Neuronal stem cell (in vitro differentiated cells): Measurements from ENCODE around the gene COPZ2.

Experiments
- DNase-seq: peaks from one replicate; pipeline ENCODE4 v3.0.0-alpha.2; 2013; ENCODE audit warnings: low spot score
- H2AFZ ChIP-seq: one replicate; pipeline ENCODE4 v1.6.1; 2013; ENCODE audit warnings: mild to moderate bottlenecking, low read length, inconsistent platforms
- H2AK5ac ChIP-seq: 2 replicates; pipeline ENCODE4 v1.6.1; 2013; ENCODE audit warnings: low read depth, mild to moderate bottlenecking, inconsistent platforms, low read length, moderate library complexity, mixed read lengths
- H2BK120ac ChIP-seq: 2 replicates; pipeline ENCODE4 v1.6.1; 2013; ENCODE audit warnings: low read depth, mild to moderate bottlenecking, inconsistent platforms, low read length, moderate library complexity, mixed read lengths
- H2BK12ac ChIP-seq: one replicate; pipeline ENCODE4 v1.6.1; 2013; ENCODE audit warnings: low read length, inconsistent platforms
- H2BK15ac ChIP-seq: 2 replicates; pipeline ENCODE4 v1.6.1; 2013; ENCODE audit warnings: mild to moderate bottlenecking, low read length, inconsistent platforms, mixed read lengths
- H2BK5ac ChIP-seq: one replicate; pipeline ENCODE4 v1.6.1; 2013; ENCODE audit warnings: inconsistent platforms, mild to moderate bottlenecking, low read length, moderate library complexity
- H3K14ac ChIP-seq: one replicate; pipeline ENCODE4 v1.6.1; 2013; ENCODE audit warnings: low read length, inconsistent platforms
- H3K18ac ChIP-seq: 2 replicates; pipeline ENCODE4 v1.6.1; 2013; ENCODE audit warnings: low read length, inconsistent platforms
- H3K23ac ChIP-seq: 2 replicates; pipeline ENCODE4 v1.6.1; 2013; ENCODE audit warnings: low read depth, mild to moderate bottlenecking, mixed read lengths, low read length, inconsistent platforms; ENCODE audit not compliant: poor library complexity
- H3K27ac ChIP-seq: replicated peaks from 3 replicates; pipeline ENCODE4 v1.5.1; 2013; ENCODE audit warnings: low read length, inconsistent platforms
- H3K27me3 ChIP-seq, 3 experiments: 2 replicates each; pipeline ENCODE4 v1.6.1; 2013; ENCODE audit warnings: low read length in 3 of 3, mild to moderate bottlenecking in 2 of 3, inconsistent platforms in 1 of 3, low read depth in 1 of 3, mixed read lengths in 1 of 3, moderate library complexity in 1 of 3; ENCODE audit not compliant: control insufficient read depth in 3 of 3, insufficient read depth in 3 of 3
- H3K36me3 ChIP-seq, 2 donors: replicated peaks in 1 of 2; 2 replicates each; pipeline ENCODE4 v1.6.1; 2013; ENCODE audit warnings: low read length in 2 of 2; ENCODE audit not compliant: control insufficient read depth in 2 of 2, insufficient read depth in 2 of 2
- H3K4ac ChIP-seq: 2 replicates; pipeline ENCODE4 v1.6.1; 2013; ENCODE audit warnings: inconsistent platforms, mild to moderate bottlenecking, low read length, moderate library complexity
- H3K4me1 ChIP-seq, 2 donors: 1 replicate in 1 of 2; 2 replicates in 1 of 2; pipeline ENCODE4 v1.6.1; 2013; ENCODE audit warnings: low read length in 2 of 2, low read depth in 1 of 2; ENCODE audit not compliant: control insufficient read depth in 2 of 2, insufficient read depth in 1 of 2
- H3K4me2 ChIP-seq: one replicate; pipeline ENCODE4 v1.6.1; 2013; ENCODE audit warnings: mild to moderate bottlenecking, low read length, inconsistent platforms; ENCODE audit not compliant: insufficient read depth, poor library complexity, severe bottlenecking
- H3K4me3 ChIP-seq, 2 donors: 2 replicates each; pipeline ENCODE4 v1.5.1; 2013; ENCODE audit warnings: low read length in 2 of 2, mild to moderate bottlenecking in 2 of 2, inconsistent platforms in 1 of 2, moderate library complexity in 1 of 2
- H3K79me1 ChIP-seq: one replicate; pipeline ENCODE4 v1.6.1; 2013; ENCODE audit warnings: low read depth, mild to moderate bottlenecking, inconsistent platforms, low read length, moderate library complexity
- H3K9ac ChIP-seq: one replicate; pipeline ENCODE4 v1.6.1; 2013; ENCODE audit warnings: mild to moderate bottlenecking, low read depth, low read length, inconsistent platforms; ENCODE audit not compliant: poor library complexity
- H3K9me3 ChIP-seq, 2 donors: replicated peaks in 1 of 2; 2 replicates each; pipeline versions ENCODE3 to v1.6.1; 2013; ENCODE audit warnings: low read length in 2 of 2, mild to moderate bottlenecking in 2 of 2, inconsistent platforms in 1 of 2, low read depth in 1 of 2, mixed read lengths in 1 of 2, moderate library complexity in 1 of 2; ENCODE audit not compliant: control insufficient read depth in 2 of 2, insufficient read depth in 1 of 2
- H4K8ac ChIP-seq: one replicate; pipeline ENCODE4 v1.6.1; 2013; ENCODE audit warnings: low read depth, mild to moderate bottlenecking, inconsistent platforms, low read length, moderate library complexity
- H4K91ac ChIP-seq: one replicate; pipeline ENCODE4 v1.6.1; 2013; ENCODE audit warnings: low read length, low read depth, mild to moderate bottlenecking, inconsistent platforms; ENCODE audit not compliant: poor library complexity
- WGBS, 2 donors: extraction: QIAGEN DNeasy Blood & Tissue Kit; methylation state at CpG; one replicate each; pipeline ENCODE4 v1.1.7; 2013; ENCODE audit warnings: missing lambda C conversion rate in 2 of 2, mixed read lengths in 1 of 2; ENCODE audit not compliant: insufficient read length in 2 of 2, insufficient replicate concordance in 1 of 2; ENCODE audit errors: extremely low coverage in 2 of 2; 5-methylcytosine and 5-hydroxymethylcytosine counted together

Gene COPZ2

GRCh38 chr17:48066656-48067055, 29.1 kb upstream of the COPZ2 start:
- no peaks in the 10 kb centered on the region for H3K79me1 ChIP-seq
- no peak overlapping the region for H4K91ac ChIP-seq
- no peak overlapping the region for H3K27ac ChIP-seq
- H3K23ac ChIP-seq, result no peak overlapping the region
- H3K36me3 ChIP-seq, result peaks cover 40 to 91% of the 10 kb centered on the region in 2 donors
- H3K27me3 ChIP-seq, result no peaks in the 10 kb centered on the region
- H3K4me1 ChIP-seq, result no peaks in the 10 kb centered on the region
- H3K18ac ChIP-seq, result no peak overlapping the region
- H2BK15ac ChIP-seq, result no peak overlapping the region
- H3K14ac ChIP-seq, result no peak overlapping the region
- no peak overlapping the region for H3K4me2 ChIP-seq
- no peak overlapping the region for H2AFZ ChIP-seq
- no peak overlapping the region for H2BK12ac ChIP-seq
- no peak overlapping the region for H4K8ac ChIP-seq
- no CpG with 5 or more reads among the region's 1 CpG for WGBS, 2 donors
- H3K9me3 ChIP-seq, result no peaks in the 10 kb centered on the region
- no peak overlapping the region for H3K9ac ChIP-seq
- H3K4me3 ChIP-seq, result no peak overlapping the region
- no peak overlapping the region for H2BK120ac ChIP-seq
- H3K4ac ChIP-seq, result no peak overlapping the region
- H2AK5ac ChIP-seq, result no peak overlapping the region
- no peak overlapping the region for H2BK5ac ChIP-seq
- DNase-seq, result no peak

- Histone ChIP-seq H2BK120ac (no peak overlapping the region), H2AFZ (no peak overlapping the region), H3K27ac (no peak overlapping the region), H3K79me1 (no peaks in the 10 kb centered on the region), H3K27me3 (no peaks in the 10 kb centered on the region), H3K23ac (no peak overlapping the region), H2BK12ac (no peak overlapping the region), H4K91ac (no peak overlapping the region), H3K4me3 (no peak overlapping the region), H3K18ac (no peak overlapping the region), H4K8ac (no peak overlapping the region), H3K36me3 (peaks cover 38 to 91% of the 10 kb centered on the region in 2 donors), H3K14ac (no peak overlapping the region), H2BK15ac (no peak overlapping the region), H3K4me1 (no peaks in the 10 kb centered on the region), H3K9me3 (no peaks in the 10 kb centered on the region), H3K4me2 (no peak overlapping the region), H3K4ac (no peak overlapping the region), H2AK5ac (no peak overlapping the region), H2BK5ac (no peak overlapping the region), H3K9ac (no peak overlapping the region)
- WGBS, 2 donors, result no CpG with 5 or more reads among the region's 1 CpG
- no peak for DNase-seq
Measured at GRCh38 chr17:48066192-48066591, 28.6 kb upstream of the COPZ2 start.

DNA sequence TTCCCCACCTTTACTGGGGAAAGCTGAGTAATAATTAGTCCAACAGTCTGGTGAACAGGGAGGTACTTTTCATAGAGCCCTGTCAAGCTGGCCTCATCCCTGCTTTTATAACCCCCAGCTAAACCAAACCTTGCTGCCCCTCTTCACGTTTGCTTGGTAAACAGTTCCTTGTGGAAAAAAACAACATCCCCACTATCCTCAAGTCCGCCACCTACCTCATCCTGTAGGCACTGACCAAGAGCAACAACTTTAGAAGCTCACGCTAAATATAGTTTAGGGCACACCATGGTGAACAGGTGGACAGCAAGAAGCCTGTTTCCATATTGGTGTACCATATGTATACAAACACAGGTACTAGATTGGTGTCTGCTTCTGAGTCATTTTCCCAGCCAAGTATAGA, 27.0 kb upstream of the COPZ2 start:
- Histone ChIP-seq H2AFZ (no peak overlapping the region), H3K4me3 (no peak overlapping the region), H3K4me1 (no peaks in the 10 kb centered on the region), H4K91ac (no peak overlapping the region), H2BK5ac (no peak overlapping the region), H3K27ac (no peak overlapping the region), H3K4ac (no peak overlapping the region), H2BK15ac (no peak overlapping the region), H2AK5ac (no peak overlapping the region), H3K18ac (no peak overlapping the region), H3K4me2 (no peak overlapping the region), H3K36me3 (peaks cover 40 to 89% of the 10 kb centered on the region in 2 donors), H4K8ac (no peak overlapping the region), H3K23ac (no peak overlapping the region), H2BK120ac (no peak overlapping the region), H2BK12ac (no peak overlapping the region), H3K27me3 (no peaks in the 10 kb centered on the region), H3K9me3 (no peaks in the 10 kb centered on the region), H3K79me1 (no peaks in the 10 kb centered on the region), H3K9ac (no peak overlapping the region), H3K14ac (no peak overlapping the region)
- no peak for DNase-seq
- WGBS, 2 donors, result no CpG with 5 or more reads among the region's 3 CpGs

DNA sequence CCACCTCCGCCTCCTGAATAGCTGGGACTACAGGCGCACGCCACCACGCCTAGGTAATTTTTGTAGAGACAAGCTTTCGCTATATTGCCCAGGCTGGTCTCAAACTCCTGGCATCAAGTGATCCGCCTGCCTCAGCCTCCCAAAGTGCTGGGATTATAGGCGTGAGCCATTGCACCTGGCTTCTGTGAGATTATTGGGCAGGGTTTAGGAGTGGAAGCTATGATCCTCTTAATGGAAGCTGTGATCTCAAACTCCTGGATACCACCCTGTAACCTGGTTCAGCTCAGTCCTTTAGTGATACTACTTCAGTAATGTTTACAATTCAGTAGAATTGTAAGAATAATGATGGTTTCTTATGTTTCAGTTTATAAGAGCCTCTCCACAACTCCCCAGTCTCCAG, 24.7 kb upstream of the COPZ2 start:
- no peak overlapping the region for H3K23ac ChIP-seq
- H3K4me1 ChIP-seq, result no peaks in the 10 kb centered on the region
- H2BK12ac ChIP-seq, result no peak overlapping the region

More for the DNA sequence above, 24.7 kb upstream of the COPZ2 start:
- H2AFZ ChIP-seq, result no peak overlapping the region
- no peak overlapping the region for H4K91ac ChIP-seq
- H4K8ac ChIP-seq, result no peak overlapping the region
- H3K18ac ChIP-seq, result no peak overlapping the region
- H2BK15ac ChIP-seq, result no peak overlapping the region
- H3K27me3 ChIP-seq, result no peaks in the 10 kb centered on the region
- H2AK5ac ChIP-seq, result no peak overlapping the region
- H3K4me3 ChIP-seq, result no peak overlapping the region
- no peak for DNase-seq
- H2BK120ac ChIP-seq, result no peak overlapping the region
- H3K14ac ChIP-seq, result no peak overlapping the region
- peaks cover 4% of the 10 kb centered on the region for H3K79me1 ChIP-seq
- H3K36me3 ChIP-seq, result peaks cover 59 to 94% of the 10 kb centered on the region in 2 donors
- H3K9me3 ChIP-seq, result no peaks in the 10 kb centered on the region
- no peak overlapping the region for H3K9ac ChIP-seq
- no peak overlapping the region for H3K4ac ChIP-seq
- no peak overlapping the region for H2BK5ac ChIP-seq
- no CpG with 5 or more reads among the region's 7 CpGs for WGBS, 2 donors
- H3K4me2 ChIP-seq, result no peak overlapping the region
- no peak overlapping the region for H3K27ac ChIP-seq
